Activated T-cell treated with anti-CD3 and anti-CD28 coated beads for 48 hours (primary cell): ENCODE measurements around the gene SRP72.
"Not testable (repeated sequence)": the region's sequence is repeated elsewhere in the genome, so short reads cannot be mapped to it uniquely, and the experiment has no call there.

Experiments used
- DNase-seq: peaks from one replicate; pipeline ENCODE4 v3.0.0-alpha.2; 2020; ENCODE audit warnings: low read depth

Gene SRP72

GRCh38 chr4:56465599-56466295 is 1.7 kb upstream of the SRP72 start:
- DNase-seq = no peak

- not testable (repeated sequence) for DNase-seq
Measured at GRCh38 chr4:56466296-56466761, 1.1 kb upstream of the SRP72 start.

GRCh38 chr4:56466910-56467283 is 520 bp upstream of the SRP72 start:
- DNase-seq = no peak

GRCh38 chr4:56468097-56468422 is 643 bp downstream of the SRP72 start:
- no peak for DNase-seq

GRCh38 chr4:56469489-56470210 is 2.2 kb downstream of the SRP72 start:
- DNase-seq = no peak

- DNase-seq = no peak
Measured at GRCh38 chr4:56475917-56476316, 8.5 kb downstream of the SRP72 start.

GRCh38 chr4:56477192-56477702 is 9.8 kb downstream of the SRP72 start:
- no peak for DNase-seq

GRCh38 chr4:56480691-56481090 is 13.3 kb downstream of the SRP72 start:
- DNase-seq = no peak

- no peak for DNase-seq
Measured at GRCh38 chr4:56496241-56496640, 28.8 kb downstream of the SRP72 start.

- peak; percentile 54 for DNase-seq
Measured at GRCh38 chr4:56505269-56506130, 38.1 kb downstream of the SRP72 start, which contains the start of gene ARL9. ARL9 (plus strand) TSS chr4:56505791; CDS start chr4:56505863, 72 bp downstream.

GRCh38 chr4:56511098-56511497 is 43.7 kb downstream of the SRP72 start:
- DNase-seq = no peak

- DNase-seq = no peak
Measured at GRCh38 chr4:56512166-56512565, 44.7 kb downstream of the SRP72 start.

- no peak for DNase-seq
Measured at GRCh38 chr4:56513517-56513916, 46.1 kb downstream of the SRP72 start.

- peak; percentile 74 for DNase-seq
Measured at GRCh38 chr4:56530269-56531148, 63.1 kb downstream of the SRP72 start.

- DNase-seq = no peak
Measured at GRCh38 chr4:56531149-56531770, 63.8 kb downstream of the SRP72 start.

- DNase-seq = no peak
Measured at GRCh38 chr4:56531823-56532222, 64.4 kb downstream of the SRP72 start.

GRCh38 chr4:56532239-56532638 is 64.8 kb downstream of the SRP72 start:
- no peak for DNase-seq

GRCh38 chr4:56535915-56536314 is 68.5 kb downstream of the SRP72 start:
- no peak for DNase-seq

GRCh38 chr4:56537147-56537546 is 69.7 kb downstream of the SRP72 start:
- DNase-seq = no peak

GRCh38 chr4:56540826-56541225 is 73.4 kb downstream of the SRP72 start:
- DNase-seq = no peak

- DNase-seq = peak; percentile 87
Measured at GRCh38 chr4:56544573-56545131, 77.2 kb downstream of the SRP72 start.
